NCI-H1105 (cell line): ENCODE results near the gene MSLN.

Experiments used
- DNase-seq: peaks from one replicate; lab custom pipeline; 2025; lab: John Stamatoyannopoulos, UW

MSLN gene

DNA sequence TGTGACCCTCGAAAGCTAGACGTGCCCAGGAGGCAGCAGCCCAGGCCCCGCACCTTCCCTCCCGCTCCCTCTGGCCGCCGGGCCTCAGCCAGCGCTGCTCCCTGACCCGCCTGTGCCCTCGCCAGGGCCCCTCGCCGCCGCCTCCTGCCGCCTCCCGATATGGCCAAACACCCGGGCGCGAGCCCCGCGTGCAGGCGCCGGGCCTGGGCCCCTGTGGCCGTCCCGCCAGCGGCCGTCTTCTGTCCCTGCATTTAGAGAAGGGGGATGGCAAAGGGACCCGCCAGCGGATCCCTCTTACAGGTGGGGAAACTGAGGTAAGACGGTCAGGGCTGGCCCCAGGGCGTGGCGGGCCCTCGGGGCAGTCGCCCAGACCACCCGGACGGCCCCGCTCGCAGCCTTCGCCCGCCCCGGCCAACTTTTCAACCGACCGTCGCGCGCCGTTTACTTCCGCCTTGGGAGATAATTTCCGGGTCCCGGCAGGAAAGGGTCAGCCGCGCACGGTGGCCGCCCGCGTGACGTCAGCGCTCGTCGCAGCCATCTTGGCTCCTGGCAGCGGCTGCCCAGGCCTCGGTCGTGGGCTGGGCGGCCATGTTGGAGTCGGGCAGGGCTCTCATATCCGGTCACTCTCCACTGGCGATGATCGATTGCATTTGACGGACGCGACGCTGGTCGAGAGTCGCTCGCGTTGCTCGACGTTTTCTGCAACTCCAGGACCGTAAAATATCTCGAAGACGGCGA is 47.0 kb downstream of the MSLN start:
- DNase-seq, result peak; percentile 64

DNA sequence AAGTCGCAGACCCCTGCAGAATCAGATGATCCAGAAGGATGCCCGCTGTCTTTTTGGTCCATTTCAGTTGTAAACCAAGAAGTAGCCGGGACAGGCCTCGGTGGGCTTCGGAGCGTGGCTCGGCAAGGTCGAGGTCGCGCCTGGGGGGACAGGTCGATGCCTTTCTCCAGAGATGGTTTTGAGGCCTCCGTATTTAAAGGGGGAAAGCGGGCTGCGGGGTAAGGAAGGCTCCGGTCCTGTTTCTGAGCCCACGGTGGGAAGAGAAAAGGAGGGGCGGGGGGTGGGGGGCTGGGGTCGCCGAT is 47.5 kb downstream of the MSLN start:
- no peak for DNase-seq

DNA sequence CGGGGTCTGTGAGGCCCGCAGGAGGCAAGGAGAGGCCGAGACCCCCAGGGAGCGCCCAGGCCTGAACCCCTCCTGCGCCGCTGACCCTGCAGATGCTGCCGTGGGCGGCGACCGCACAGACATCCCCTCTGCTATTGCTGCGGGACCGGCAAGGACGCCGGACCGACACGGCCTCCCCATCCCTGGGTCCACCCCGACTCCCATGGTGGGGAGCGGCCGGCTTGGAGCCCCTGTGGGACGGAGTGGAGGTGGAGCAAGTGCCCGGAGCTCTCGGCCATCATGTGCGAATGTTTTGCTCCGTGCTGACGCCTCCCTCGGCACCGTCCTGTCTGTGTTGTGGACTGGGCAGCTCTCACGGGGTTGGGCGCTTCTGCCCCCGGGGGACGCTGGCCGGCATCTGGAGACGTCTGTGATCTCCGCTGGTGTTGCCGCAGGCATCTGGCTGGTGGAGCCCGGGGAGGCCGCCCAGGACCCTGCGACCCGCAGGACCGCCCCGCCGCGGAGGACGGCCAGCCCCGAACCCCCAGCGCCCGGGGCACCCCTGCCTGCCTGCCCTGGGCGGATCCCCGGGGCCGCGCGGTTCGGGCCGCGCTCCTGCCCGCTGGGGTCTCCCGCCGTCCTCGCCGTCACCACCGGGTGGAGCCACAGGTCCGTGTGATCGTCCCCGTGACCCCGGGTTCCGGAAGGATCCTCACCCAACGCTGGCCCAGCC is 52.8 kb downstream of the MSLN start:
- DNase-seq, result no peak

DNA sequence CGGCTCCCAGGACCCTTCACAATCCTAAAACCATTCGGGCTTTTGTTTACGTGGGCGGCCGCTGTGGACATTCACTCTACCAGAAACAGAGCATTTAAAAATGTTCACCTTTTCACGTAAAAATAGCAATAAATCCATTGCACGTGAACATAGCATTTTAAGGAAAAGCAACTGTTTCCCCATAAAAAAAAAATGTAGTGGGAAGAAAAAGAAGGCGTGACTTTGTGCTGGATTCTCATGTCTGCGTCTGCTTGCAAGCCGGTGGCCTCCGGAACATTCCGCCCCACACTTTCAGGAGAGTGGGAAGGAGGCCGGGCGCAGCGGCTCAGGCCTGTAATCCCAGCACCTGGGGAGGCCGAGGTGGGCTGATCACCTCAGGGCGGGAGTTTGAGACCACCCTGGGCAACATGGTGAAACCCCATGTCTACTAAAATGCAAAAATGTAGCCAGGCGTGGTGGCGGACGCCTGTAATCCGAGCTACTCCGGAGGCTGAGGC is 53.4 kb downstream of the MSLN start:
- DNase-seq, result no peak

DNA sequence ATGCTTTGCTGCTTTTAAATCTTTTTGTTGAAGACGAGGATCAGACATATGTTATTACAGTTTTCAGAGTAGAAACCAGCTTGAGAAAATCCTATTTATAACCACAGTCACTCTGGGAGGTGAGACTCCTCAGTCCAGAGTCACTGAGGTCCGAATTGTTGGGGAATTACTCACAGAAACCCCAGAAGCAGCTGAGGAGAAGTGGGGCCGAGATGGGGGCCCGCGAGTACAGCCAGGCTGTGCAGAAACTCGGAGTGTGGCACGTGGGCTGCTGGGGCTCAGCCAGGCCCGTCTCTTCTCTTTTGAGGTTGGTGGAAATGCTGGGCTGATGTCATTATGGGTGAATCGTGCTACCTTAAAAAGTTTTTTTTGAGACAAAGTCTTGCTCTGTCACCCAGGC is 54.4 kb downstream of the MSLN start:
- no peak for DNase-seq

DNA sequence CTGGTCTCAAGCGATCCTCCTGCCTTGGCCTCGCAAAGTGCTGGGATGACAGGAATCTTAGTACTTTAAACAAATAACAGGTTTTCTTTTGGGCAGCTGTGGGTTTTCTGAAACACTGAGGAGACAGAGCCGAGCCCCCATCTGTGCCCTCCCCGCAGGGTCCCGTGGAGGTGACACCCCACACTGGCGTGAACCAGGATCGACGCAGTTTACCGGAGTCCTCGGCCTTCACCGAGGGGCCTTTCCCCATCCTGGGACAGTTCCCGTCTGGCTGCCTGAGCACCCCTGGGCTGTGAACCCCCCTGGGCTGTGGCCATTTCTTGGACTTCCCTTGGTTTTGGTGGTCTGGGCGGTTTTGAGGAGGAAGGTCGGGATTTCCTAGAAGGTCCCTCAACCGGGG is 55.3 kb downstream of the MSLN start:
- no peak for DNase-seq

DNA sequence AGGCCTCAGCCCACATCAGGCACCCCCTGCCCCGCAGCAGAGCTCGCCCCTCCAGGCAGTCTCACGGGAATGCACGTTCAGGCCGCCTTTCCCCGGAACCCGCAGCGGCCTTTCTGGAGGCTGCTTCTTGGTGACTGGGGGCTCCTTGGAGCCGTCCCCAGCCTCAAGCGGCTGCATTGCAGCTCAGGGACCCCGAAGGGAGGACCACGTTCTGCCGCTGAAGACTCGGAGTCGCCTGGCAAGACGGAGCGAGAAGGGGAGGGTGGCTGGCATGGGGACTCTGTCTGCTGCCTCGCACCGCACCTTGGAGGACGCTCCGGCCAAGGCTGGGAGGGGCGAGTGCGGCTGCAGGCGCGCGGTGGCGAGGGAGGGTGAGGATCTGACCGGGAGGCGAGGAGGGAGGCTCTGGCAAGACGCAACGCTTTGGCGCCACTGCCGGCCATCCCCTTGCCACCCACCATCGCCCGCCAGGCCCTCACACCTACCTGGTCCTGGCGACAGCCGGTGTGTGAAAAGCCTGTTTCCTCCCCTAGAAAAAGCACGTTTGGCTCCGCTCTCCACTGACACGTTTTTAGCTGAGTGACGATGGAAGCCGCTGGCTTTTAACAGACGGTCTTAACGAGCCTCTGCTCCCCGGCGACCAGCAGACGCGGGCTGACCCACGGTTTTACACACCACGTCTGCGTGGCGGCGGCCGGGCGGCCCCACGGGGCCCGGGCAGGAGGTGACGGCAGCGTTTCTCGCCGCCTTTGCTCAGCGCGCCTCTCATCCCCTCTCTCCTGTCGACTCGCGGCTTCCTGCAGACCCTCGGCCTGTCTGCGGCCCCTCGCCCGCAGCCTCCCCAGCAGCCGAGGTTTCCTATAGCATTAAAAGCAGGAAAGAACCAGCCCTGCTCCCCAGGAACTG is 56.7 kb downstream of the MSLN start:
- DNase-seq, result no peak

DNA sequence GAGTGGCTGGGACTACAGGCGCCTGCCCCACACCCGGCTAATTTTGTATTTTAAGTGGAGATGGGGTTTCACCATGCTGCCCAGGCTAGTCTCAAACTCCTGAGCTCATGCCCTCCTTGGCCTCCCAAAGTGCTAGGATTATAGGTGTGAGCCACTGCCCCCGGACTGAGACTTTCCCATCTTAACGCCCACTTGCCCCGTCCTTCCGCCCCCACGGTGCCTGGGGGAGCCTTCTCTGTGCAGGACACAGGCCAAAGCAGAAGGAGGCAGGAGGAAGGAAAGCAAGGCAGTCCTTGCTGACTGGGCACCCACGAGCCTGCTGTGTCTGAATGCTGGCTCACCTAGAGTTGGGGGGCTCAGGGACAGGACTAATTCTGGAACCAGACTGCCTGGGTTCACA is 57.6 kb downstream of the MSLN start:
- no peak for DNase-seq
